ENCODE results near the gene SH2D5.
A peak's percentile ranks its signal among the peaks of the same experiment; 100 is the strongest.
"Not testable (repeated sequence)": the region's sequence is repeated elsewhere in the genome, so short reads cannot be mapped to it uniquely, and the experiment has no call there.

Gene SH2D5

DNA sequence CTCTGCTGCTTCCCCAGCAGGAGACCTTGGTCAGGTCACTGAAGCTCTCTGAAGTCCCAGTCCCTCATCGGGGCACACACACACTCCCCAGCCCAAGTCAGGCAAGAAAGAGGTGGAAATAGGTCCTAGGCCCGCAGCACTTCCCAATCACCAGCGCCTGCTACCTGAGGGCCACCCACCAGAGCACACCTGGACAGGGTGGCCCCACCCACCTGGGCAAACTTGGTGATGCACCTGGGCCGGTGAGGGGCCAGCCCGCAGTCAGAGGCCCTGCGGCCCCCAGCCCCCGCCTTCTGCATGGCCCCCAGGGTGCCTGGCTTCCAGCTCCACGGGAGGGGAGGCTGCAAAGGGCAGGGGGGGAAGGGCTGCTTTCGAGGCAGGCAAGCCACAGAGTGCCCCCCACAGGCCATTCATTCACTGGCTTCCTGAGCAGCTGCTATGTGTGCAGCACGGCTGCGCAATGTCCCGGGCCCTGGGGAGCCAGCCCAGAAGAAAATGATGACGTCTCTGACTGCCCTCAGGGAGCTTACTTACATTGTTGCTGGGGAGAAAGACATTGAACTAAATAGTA is 4.7 kb downstream of the SH2D5 start:
- no peak for DNase-seq

DNA sequence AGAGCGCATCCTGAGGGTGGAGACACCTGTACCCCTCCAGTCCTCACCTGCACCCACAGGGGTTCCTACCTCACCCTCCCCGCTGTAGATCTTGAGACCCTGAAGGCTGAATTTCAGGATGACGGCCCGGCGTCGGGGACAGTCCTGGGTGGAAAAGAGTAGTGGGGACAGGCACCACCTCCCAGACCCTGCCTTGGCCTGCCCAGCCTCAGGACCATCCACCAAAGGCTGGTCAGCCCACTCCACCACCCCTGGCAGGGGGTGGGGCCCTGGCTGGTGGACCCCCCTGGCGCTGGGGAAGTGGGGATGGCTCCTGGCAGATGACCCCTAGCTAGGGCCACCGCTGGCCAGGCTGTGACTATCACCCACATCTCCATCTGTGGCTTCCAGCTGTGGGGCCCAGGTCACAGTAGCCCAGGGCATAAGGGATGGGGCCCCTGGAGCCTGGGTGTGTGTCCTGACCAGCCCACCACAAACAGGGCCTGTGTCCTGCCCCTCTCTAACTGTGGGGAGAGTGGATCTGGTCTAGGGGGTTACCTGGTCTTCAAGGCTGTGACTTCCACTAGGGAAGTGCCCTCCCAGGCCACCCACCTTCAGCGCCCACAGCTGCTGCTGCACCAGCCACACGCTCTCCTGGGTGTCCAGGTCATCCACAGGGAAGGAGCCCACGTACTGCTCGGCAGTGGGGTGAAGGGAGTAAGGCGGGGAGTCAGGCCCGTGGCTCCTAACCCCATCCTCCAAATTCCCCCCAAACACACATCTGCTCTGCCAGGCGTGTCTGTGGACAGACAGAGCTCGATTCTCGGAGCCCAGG is 5.4 kb downstream of the SH2D5 start:
- DNase-seq, result no peak

DNA sequence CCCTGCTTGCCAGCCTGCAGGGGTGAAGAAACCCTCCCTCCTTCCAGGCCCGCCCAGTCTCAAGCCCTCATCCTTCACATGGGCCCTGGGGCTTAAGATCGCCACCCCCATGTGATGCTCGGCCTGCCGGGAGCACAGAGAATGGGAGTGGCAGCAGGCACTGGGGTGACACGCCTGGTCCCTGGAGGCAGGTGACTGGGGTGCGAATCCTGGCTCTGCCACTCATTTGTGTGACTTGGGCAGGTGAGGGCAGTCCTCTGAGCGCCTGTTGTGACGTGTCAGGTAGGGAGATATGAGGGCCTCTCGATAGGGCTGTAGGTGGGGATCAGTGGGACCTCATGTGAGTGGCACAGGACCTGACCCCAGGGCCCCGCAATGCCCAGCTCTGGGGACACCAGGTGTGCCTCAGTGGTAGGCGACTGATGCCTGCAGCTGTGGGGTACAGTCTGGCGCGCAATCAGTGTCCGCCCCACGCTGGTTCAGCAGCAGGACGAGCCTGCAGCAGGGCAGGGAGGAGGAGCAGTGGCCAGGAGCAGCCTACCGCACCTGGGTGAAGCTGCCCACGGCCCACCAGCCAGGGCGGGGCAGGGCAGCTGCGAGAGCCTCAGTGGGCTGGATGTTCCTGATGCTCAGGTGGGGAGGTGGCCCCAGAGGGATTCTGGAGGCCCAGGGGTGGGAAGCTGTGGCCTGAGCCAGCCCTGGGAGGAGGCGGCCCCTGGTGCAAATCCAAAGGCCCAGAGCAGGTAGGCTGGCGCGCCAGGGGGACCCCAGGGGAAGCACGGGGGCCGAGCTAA is 6.2 kb downstream of the SH2D5 start:
- no peak for DNase-seq

DNA sequence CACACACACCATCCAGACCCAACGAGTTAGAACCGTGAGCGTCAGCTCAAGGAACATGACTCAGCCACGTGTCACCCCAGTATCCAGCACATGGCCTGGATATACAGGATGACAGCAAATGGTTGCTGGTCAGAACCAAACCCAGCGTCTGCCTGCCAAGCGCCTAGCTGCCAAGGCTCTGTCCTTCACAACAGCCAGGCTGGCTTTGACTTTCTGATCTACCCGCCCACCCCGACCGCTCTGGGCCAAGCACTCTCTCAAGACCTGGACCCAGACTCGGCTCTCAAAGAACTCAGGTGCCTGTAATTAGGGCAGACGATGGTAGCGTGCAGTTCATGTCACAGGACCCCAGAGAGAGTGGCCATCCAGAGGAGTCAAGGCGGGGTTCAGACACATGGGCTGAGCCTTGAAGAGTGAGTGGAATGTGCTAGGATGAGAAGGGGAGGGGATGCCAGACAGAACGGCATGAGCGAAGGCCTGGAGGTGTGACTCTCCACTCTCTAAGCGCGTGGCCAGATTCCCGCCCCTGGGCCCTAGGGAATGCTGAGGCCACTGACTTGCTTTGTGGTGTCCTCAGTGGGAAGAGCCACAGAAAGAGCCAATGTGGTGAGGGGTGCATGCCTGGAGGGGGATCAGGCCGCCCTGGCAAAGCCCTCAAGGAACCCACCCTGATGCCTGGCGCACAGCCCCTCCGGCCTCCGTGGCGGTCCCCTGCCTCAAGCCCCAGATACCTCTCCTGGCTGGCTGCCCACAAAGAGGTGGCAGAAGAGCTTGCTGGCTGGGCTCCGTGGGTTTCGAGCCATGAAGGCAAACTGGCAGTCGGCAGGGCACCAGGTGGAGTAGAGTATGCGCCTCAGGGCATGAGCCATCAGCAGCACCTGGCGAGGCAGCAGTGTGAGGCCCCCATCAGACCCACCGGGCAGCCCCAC is 7.0 kb downstream of the SH2D5 start:
- no peak for DNase-seq

DNA sequence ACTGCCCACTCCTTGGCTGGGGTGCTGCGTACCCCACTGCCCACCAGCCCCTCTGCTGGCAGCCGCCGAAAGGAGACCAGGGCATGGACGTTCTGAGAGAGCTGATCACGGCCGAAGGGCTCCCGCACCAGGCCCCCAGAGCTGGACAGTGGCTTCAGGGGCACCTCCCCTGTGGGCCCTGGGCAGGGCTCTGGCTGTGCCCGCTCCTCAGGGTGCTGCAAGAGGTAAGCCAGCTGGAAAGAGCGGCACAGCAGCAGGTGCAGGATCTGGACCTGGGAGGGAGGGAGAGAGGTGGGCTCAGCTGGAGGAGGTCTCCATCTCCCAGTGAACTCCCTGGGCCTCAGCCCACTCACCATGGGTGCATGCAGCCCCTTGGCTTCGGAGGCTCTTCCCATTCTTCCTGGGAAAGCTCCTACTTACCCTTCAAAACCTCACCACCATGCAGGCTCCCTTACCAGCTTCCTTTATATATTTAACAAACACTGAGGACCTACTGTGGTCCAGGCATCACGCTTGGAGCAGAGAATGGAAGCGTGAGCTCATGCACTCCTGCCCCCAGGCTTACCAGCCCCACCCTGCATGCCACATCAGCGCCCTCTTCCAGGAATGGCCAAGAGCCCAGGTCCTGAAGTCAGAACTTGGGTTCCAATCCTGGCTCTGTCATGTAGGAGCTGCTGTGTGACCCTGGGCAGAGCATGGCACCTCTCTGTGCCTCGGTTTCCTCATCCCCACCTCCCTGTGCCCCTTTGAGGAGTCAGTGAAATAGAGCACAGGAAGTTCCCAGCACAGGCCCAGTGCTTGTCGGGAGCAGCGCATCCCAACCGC is 7.9 kb downstream of the SH2D5 start:
- DNase-seq, result no peak

DNA sequence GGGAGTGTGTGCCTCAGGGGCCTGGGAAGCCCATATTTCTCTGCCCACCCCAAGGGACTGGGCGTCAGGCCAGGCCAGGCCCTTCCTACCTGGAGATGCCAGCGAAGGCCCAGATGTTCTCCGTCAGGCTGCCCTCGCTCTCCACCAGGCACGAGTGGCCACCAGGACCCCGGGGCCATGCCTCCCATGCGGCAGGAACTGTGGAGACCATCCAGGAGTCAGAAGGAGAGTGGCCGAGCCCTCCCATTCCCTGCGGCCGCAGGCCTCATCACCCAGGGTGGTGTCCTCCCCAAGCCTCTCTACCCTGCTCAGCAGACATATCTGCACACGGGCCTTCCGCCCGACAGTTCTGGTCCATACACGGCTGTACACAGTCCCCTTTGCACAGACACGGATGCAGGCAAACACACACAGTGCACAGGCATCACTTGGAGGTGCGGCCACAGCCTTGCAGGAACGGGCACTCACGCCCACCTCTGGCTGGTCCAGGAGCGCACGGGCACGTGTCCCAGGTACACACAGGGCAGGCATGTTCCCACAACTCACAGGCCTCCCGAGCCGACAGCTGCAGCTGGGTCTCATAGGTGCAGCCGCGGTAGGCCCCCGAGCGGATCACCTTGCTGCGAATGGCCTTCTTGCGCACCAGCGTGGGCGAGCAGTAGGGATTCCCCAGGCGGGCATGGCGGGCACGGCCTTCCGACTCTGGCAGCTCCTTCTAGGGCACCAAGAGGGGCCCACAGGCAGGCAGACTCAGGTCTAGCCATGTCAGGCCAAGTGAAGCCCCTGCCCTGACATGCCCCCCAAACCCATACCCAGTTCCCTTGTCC is 8.8 kb downstream of the SH2D5 start:
- DNase-seq, result no peak

DNA sequence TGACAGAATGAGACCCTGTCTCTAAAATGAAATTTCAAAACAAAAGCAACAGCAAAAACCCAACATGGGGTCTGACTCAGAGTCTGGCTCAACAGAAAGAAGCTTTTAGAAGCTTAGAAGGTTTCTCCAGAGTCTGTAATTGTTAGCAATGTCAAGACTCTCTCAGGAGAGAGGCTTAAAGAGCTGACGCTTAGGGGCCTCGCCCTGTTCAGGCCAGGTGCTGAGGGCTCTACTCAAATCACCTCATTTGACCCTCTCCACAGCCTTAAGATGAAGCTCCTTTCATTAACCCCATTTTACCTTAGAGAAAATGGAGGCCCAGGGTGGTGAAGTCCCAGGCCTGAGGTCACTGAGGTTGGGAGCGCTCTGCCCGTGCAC is 9.4 kb downstream of the SH2D5 start:
- DNase-seq, result no peak

DNA sequence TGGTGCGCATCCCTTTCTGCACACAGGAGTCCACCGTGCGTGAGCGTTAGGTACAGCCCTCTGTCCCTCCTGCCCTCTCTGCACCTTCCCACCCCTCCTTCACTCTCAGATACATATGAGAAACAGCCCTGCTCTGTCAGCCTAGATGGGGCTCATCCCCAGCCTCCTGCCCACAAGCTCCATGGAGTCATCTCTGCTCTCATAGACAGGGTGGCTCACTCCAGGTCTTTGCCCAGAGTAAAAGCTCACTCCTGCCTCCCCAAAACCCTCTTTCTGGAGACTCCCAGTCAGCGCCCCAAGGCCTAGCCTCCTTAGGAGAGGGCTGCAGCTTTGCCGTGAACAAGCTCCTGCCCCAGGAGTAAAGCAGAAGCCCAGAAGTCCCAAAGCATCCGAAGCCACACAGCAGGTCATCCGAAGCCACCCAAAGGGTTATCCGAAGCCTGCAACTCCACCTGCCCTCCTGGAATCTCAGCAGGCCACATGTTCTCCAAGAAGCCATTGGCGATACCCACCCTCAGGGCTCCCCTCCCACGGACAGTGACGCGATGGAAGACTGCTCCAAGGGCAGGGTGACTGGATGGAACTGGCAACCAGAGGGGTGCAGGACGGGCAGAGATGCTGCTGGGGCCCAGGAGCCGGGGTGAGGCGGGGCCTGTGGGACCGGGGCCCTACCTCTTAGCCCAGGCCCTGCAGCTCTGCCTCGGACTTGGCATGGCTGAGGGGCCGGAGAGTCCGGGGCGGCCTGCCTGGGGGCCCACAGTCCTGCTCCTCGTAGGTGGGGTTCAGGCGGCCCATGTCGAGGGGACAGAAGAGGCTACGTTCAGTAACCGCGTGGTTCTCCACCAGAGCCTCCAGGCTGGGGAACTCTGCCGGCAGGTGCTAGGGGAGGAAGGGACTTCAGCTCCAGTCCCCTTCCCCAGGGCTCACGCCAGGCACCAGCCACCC is 11.1 kb downstream of the SH2D5 start:
- DNase-seq, result no peak

DNA sequence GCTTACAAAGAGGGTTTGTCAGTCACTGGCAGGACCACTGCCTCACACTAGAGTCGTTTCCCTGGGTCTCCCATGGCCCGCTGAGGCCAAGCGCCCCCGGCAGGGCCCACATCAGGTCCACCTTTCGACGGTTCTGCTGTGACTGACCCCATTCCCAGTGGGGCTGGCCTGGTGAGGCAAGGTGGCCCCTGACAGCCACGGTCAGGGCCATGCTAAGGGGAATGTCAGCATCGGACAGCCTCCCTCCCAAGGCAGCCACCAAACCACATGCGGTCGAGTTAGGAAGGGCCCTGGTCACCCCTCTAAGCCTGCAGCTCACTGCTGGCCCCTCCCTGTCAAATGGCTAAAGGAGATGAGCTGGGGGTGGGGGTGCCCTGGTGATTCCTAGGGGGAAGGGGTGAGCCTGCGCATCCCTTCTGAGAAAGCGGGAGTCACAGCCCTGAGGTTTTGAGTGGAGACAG is 11.8 kb downstream of the SH2D5 start:
- DNase-seq, result no peak

DNA sequence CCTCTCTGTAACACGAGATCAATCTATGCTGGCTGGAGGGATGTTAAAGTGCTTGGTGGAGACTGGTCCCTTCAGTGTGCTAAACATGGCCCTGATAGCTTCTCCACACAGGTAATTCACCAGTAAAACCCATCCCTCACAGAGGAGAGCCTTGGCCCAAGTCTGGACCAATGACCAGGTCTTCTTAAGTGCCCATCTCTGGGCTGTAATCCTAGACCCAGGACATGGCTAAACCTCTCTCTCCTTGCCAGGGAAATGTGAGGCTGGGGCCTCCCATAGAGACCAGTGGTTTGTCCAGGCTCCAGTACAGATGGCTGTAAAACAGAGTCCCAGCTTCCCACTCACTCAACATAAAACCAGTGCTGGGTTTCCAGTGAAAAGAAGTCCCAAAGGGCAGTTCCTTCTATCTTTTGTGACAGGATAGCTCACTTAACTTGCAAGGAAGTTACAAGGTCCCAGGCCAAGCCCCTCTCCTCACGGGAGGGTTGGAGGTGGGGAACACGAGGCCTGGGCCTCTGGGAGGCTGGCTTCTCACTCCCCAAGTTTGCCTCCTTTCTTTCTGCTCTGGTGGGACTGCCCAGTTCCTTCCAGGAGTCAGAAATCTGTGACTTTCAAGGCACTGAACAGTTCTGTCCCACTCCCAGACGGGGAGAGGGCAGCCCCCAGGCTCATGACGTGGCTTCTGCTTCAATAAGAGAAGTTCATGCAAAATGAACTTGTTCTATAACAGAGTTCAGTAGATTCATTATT is 12.5 kb downstream of the SH2D5 start:
- DNase-seq, result no peak

DNA sequence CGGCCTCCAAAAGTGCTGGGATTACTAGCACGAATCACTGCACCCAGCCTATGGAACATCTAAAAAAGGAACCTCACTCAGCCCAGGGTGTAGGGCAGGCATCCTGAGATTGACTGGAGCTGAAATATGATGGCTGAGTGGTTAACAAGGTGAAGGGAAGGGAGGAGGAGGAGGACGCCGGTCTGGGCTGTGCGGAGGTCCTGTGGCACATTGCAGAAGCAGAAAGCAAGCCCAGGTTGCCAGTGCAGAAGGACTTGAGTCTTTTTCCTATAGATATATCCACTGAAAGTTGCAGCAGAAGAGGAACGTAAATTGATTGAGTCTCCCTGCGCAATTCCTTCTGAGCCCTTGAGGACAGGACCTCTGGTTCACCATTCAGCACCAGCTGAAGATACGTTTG is 13.2 kb downstream of the SH2D5 start:
- no peak for DNase-seq

DNA sequence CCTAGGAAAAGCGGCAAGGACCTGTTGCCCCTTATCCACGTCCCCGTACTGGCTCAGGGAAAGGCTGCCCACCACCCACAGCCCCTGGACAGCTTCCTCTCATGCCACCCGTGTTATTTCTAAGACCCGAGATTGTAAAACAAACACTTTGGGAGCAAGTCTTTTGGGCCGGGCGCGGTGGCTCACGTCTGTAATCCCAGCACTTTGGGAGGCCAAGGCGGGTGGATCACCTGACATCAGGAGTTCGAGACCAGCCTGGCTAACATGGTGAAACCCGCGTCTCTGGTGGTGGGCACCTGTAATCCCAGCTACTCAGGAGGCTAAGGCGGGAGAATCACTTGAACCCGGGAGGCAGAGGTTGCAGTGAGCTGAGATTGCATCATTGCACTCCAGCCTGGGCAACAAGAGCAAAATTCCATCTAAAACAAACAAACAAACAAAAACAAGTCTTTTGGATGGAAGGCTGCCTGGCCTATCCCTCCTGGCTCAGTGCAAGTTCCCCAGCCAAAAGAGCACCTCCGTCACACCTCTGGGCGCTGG is 14.1 kb downstream of the SH2D5 start:
- DNase-seq, result not testable (repeated sequence)

DNA sequence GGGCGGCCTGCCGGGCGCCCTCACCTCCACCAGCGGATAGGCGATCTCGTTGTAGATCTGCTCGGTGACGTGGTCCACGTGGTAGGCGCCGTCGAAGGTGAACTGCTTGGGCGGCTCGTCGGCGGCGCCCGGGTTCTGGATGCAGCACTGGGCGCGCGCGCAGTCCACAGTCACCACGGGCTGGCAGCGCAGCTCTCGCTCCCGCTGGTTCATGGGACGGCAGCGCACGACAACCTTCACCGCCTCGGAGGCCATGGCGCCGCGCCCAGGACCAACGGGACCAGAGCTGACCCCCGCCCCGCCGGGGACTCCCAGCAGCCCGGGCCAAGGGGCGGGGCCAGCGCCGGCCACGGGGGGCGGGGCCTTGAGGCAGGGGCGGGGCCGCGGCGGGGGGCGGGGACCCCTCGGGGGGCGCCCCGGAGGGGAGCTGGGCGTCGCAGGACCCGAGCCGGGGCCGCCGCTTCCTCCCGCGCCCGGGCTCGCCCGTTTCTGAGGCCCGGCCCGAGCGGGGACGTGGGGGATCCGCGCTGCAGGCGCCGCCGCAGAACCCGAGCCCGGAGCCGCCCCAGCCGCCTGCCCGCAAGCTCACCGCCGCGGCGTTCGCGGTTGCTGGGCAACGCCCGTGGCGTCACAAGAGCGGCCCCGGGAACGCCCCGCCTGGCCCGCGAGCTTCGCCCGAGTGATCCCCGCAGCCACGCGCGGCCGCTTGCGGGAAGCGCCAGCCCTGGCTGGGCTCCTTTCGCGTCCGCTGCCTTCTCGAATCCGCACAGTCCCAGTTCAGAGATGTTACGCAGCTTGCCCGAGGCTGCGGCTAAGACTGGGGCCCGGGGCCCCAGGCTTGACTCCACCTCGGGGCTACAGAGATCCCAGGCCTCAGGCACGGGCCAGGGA is 14.8 kb downstream of the SH2D5 start, which contains the start of gene KIF17:
KIF17 (minus strand) TSS at position 556 of the 891 bp plus-strand sequence; CDS start at position 255, 301 bp downstream.
- DNase-seq, result peak; percentile 64

DNA sequence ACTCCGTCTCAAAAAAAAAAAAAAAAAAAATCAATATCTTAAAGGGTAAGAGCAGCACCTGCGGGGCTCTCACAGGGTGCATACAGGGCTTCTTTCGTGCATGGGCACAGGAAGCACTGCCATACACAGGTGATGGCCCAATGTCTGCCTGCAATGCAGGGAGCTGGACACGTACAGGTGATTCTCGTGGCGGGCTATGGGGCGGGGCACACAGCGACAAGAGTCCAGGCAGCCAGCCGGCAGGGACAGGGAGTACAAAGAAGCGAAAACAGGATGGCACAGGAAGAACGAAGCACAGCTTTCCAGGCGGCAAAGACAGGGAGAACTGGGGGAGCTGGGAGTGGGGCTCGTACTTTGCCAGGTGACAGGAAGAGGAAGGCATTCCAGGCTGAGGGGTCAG is 16.3 kb downstream of the SH2D5 start:
- no peak for DNase-seq

DNA sequence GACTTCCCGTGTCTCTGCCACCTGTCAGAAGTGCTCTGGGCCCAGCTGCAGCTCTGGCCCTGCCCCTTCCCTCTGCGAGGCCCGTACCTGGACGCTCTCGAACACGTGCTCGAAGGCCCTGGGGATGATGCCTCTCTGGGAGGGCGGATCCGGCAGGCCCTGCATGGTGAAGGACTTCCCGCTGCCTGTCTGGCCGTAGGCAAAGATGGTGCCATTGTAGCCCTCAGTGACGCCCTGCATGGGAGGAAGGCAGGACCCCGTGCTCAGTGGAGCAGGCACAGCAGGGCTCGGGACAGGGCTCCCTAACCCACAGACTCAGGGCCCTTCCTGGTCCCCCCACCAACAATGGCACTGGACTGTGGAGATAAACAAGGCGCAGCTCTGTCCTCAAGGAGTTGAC is 17.1 kb downstream of the SH2D5 start:
- DNase-seq, result no peak

DNA sequence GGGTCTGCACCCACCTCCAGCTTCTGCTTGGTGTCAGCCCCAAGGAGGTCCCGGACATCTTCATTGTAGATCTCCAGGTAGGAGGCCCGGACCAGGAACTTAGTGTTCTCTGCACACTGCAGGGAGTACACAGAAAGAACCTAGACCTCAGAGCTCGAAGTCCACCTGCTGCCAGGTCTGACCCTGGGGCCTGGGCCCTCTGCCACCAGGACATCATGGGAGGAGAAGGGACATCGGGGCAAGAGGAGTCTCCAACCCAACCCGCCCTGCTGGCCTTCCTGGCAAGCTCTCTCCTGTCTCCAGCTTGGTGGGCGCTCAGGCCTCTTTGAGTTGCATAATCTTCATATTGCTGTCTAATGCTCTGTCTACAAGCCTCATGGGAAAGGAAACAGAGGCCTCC is 19.1 kb downstream of the SH2D5 start:
- no peak for DNase-seq

DNA sequence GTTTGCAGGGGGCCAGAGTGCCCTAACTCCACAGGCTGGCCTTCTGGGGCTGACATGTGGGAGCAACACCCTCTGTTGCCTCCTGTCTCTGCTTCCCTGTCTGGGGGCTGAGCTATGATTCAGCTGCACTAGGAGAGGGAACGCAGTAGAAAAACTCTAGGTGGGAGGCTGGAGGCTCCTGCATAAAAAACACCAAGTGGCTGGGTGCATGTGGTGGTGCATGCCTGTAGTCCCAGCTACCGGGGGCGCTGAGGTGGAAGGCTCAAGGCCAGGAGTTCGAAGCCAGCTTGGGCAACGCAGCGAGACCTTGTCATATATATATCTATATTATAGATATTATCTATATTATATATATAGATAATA is 20.3 kb downstream of the SH2D5 start:
- no peak for DNase-seq

Data from activated CD4-positive, alpha-beta T cell treated with anti-CD3 and anti-CD28 coated beads, Interleukin-10, Interleukin-2, amounts not matched to agents 100 ng/mL and 50 ng/mL, durations not matched to agents 16 hours and 8 hours (primary cell).